HG03045 (cell line): ENCODE results near the gene NBEA.

Experiments used
- ATAC-seq: cut with Tn5 transposase; IDR thresholded peaks from one replicate; pipeline ENCODE4 v1.9.1; 2021; ENCODE audit warnings: mild to moderate bottlenecking, moderate library complexity; ENCODE audit not compliant: unreplicated experiment

Gene NBEA

DNA sequence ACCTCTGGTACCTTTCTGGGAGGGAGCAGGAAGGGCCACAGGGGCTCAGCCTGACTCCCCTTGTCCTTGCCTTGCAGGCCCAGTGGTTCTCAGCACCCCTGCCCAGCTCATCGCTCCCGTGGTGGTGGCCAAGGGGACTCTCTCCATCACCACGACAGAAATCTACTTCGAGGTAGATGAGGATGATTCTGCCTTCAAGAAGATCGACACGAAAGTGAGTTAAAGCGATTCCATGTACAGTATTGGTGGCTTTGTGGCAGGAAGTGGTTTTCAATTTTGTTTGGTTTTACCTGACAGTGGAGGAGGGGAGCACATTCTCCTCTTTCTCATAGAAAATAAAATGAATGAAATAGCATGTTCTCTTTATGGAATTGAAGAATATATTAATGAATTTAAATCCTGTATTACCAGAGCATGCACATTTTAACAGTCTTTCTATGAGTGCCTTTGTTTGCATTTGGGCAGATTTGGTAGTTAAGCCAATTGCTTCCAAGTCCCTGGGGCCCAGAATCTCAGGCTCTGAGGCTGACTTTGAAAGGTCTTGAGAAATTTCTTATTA lies 530.3 kb downstream of the NBEA start:
- no peak for ATAC-seq

- no peak for ATAC-seq
Observed at GRCh38 chr13:35473206-35473775, 531.2 kb downstream of the NBEA start.

GRCh38 chr13:35473802-35474201 lies 531.7 kb downstream of the NBEA start:
- no peak for ATAC-seq

DNA sequence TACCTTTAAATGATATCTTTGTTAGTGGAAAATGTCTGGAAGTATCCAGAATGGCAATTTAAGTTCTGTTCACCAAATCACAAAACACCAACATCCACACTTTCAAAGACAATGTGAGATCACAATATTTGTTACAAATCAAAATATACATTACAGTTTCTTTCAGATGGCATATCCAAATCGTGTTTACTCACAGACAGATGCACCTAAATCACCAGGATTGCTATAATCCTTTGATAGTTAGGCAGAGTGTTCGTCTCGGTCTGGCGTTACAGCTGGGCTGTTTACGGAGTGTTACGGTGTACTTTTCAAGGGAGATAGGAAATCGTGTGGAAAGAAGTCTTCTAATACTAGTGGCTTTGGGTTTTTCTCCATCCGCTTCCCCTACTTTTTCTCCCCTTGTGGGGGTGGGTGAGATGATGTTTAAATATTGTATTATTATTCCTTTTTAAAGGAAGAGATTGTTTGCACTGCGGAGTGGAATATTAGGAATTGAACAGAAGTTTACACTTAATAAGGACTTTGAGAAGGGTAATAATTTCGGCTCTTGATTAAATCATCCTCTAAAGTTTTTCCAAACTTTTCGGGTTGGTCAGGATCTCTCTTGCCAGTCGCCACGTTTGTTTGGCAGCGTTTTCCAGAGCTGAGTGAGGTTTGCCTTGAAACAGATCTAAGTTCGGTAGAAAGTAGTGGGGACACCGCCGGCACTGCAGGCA lies 532.6 kb downstream of the NBEA start:
- no peak for ATAC-seq

DNA sequence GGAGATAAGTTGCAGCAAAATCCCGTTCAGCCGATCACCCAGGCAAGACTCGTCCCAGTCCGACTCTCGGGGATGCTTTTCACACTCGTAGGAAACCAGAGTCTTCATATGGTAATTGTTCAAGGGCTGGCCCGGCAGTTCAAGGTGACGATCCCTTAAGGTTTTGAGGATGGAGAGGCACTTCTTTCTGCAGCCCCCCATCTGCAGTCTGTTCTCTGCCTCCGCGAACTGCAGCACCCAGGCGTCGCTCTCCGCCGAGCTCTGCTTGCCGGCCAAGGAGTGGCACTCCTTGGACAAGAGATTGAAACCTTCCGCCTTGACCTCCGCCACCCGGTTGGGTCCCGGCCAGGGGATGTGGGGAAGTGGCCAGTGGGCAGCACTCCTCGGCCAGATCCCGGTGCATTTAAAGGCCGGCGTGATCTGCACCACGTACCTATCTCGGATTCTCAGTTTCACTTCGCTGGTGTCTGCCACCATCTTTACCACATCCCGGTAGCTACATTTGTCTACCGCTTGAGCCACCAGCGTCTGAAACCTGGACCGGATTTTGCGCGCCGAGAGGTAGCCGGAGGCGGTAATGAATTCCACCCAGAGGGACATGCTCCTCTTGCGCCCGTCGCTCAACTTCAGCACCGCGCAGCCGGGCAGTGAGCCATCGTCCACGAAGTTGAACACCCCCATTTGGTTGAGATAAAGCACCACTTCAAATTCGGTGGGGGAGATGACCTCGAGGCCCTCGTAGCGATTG lies 533.3 kb downstream of the NBEA start:
- no peak for ATAC-seq

- ATAC-seq, result no peak
Observed at GRCh38 chr13:35475960-35476943, 534.2 kb downstream of the NBEA start, which contains the start of gene MAB21L1. TSS of gene MAB21L1 (minus strand) at chr13:35476689. CDS start at chr13:35476138, 551 bp downstream.

DNA sequence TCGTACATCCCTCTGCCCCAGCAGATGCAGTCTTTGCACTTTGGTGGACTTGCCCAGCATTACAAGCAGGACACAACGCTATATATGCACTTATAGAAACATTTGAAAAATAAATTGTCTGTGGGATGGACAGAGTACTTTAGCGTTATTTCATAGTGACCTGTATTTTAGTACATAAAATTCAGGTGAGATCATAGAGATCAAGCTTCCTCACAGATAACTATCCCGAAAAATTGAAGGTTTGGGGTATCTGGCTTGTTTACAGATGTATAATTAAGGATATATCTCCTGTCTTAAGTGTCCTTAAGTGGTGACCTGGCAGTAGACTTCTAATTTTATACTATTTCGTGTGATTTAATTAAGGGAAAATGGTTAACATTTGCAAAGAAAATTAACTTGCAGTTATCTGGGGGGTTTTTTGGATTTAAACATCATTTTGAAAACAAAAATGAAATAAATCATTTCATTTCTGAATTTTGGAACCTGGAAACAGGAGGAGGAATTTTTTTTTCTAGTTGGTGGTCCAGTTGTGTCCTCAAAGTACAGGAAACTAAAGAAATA lies 535.4 kb downstream of the NBEA start:
- ATAC-seq, result no peak

DNA sequence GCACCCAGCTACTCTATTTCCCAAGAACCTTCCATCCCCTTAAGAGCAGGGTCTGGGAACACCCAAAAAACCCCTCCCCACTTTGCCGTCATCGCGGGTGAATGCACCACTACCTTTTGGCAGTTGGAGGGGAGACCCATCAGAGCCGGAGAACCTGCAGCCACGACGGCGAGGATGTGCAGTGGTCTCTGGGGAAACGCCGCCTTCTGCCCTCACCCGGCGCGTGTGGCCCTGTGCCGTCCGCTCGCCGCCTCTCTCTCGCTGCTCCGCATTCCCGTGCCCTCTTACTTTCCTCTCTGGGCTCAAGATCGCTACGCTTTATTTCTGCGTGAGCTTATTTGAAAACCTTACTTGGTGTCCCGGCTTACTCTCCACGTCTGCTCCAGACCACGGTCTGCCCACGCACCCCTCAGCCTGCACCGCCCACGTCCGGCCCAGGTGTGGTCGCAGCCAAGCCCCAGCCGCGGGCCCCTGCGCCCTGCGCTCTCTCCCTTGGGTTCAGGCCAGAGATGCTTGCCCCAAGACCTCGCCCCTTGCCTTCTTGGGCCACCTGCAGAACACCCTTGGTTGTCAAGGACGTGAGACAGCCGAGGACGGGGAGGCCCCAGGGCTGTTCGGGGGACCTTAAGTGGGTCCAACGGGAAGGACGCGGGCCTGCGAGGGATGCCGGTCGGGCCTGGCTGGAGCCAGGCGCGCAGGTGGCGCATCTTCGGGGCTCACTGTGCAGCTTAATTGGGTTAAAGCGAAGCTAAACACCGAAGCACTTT lies 536.4 kb downstream of the NBEA start:
- no peak for ATAC-seq

- no peak for ATAC-seq
Observed at GRCh38 chr13:35479038-35479492, 537.0 kb downstream of the NBEA start.

DNA sequence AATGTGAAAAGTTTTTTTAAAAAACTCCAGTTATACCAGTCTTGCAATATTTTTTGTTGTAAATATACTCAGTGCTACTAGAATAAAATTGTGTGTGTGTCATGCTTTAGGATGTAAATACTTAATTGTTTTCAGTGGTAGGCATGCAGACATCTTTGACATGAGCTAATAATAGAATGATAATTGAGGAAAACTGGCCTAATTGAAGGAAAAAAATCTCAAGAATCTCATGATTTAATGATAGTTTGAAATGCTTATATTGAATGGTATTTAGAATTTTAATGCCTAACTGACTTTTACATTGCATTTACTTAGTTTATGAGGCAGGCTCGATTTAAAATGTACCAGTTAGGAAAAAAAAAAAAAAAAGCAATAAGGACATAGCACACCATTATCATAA lies 537.6 kb downstream of the NBEA start:
- no peak for ATAC-seq

DNA sequence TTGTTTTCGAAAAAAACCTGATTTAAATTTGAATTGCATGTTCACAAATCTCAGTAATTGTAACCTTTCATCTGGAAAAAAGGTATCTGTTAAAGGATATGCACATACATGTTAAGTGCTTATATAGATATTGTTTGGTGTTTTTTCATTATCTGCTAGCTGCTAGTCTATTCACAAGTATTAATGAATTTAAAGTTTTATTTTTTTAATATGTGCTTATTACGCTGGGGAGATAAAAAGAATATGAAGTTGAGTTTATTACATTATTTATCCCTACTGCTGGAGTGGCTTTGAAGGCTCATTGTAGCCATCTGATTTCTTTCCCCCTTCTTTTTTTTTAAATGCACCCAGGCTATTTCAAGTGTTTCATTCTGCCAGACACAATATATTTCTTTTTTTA lies 538.3 kb downstream of the NBEA start:
- ATAC-seq, result no peak

DNA sequence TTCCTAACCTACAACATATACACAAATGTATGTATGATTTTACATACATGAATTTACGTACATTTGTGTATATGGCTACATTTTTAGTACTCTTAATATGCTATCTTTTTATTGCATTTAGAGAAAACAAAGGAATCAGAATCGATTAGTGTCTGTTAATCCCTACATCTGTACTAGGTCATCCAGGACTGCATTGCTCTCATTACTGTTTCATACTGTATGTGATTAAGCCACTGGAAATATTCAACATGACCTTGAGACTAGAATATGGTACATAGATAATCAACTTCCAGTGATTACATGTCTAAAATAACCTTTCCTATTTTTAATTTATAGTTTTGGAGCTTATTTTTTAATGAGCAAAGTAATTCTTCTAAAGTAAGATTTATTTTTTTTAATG lies 539.7 kb downstream of the NBEA start:
- ATAC-seq, result no peak

GRCh38 chr13:35482527-35482926 lies 540.5 kb downstream of the NBEA start:
- ATAC-seq, result no peak

DNA sequence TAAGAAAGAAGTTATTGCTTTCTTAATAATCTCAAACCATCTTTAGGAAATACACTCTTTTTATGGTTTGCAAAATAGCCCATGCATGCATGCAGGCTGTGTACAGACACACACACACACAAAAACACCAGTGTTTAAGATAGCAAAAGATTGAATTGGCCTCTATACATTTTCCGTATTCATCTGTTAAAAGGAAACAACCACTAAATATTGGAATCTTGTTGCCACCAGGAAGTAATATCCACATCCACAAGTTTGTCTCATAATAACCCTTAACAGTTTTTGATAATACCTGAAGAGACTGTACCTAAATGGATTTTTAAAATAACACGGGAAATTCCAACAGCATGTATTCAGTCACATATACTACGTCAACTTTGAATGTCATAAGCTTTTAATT lies 541.7 kb downstream of the NBEA start:
- ATAC-seq, result no peak

DNA sequence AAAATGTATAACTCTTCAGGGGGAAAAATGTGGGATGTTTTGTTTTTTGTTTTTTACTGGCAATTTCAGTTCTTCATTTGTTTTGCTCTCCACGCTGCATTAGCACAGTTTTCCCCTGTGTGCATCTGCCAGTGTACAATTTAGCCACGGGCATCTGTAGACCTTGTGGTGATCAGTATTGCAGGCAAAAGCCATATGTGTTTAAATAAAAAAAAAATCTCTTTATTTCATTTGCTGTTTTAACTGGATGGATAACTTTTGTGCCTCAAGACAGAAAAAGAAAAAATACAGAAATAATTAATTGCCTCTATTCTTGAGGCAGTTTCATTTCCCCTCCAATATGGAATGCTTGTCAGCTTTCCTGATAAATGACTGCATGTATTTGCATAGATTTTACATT lies 542.3 kb downstream of the NBEA start:
- ATAC-seq, result no peak

GRCh38 chr13:35485424-35485823 lies 543.4 kb downstream of the NBEA start:
- ATAC-seq, result no peak

GRCh38 chr13:35489050-35489449 lies 547.0 kb downstream of the NBEA start:
- ATAC-seq, result no peak

DNA sequence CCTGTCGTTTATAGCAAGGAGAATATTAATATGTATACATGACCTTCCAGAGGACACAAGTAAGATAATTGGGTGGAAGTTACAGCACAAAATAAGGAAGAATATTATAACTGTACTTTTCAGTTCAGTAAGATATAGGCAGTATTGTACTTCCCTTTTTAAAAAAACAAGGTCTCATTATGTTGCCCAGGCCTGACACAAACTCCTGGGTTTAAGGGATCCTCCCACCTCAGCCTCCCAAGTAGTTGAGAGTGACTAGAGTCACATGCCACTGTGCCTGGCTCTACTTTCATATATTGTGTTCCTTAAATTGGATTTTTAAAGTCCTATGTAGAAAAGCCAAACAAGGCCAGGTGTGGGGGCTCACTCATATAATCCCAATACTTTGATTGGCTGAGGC lies 553.9 kb downstream of the NBEA start:
- no peak for ATAC-seq

DNA sequence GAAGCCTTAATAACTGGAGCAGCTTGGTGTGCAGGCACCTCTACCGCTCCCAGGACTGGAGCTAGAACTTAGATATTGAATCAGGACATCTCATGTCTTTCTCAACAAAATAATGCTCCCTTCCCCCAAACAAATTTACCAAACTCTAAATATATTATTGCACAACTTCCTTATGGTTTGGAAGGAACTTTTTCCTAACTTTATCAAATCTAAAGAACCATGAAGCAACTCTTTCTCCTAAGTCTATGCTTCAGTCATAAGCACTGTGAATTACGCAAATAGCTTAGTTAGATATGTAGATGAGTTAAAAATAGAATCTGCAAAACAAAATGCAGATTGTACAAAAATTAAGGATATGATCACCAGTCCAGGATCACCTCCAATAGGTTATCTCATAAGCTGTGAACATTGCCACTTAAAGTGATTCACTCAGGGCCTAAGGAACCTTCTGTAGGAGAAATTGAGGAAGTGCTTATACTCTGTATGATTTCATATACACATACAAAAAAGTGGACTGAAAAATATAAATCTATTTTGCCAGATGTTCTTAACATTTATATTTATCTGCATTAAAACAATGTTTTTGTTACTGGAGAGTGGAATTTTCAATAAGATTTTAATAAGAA lies 554.8 kb downstream of the NBEA start:
- no peak for ATAC-seq
